ENCODE results near the gene ZBTB20.
A peak's percentile ranks its signal among the peaks of the same experiment; 100 is the strongest.

The ZBTB20 gene

DNA sequence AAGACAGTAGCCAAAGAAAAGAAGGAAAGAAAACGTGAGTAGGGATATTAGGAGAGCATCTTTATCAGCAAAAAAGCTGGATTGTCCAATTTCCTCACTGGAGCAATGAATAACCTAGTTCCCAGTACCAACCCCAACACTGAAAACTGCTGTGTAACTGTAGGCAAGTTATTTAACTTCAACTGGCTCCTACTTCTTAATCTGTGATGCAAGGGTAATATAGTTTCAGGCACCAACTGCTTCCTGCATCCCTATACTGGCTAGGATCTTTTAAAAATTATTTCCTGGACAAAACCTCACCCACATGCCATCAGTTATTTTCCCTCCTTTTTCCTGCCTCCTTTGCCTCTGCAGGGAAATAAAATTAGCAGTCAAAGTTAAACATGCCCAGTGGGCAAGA is 59.6 kb downstream of the ZBTB20 start:
- no peak for DNase-seq (ENCODE audit: low read depth in 2 of 2)

DNA sequence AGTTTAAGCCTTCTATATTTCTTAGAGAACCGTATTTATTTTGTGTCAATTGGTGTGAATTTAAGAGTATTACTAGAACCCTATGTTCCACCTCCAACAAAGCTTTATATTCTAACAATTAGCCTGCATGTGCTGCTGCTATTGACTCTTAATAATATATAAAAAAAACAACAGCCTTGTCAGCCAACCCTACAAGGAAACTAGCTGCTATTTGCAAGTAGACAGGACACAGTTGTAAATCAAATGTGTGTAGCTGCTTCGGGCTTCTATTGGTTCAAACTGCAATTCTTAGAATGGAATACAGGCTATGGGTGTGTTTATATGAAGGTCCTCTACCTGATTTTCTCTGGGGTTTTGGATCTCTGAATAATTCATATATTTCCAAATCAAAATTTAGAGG is 60.7 kb downstream of the ZBTB20 start:
- no peak for DNase-seq (ENCODE audit: low read depth in 2 of 2)

DNA sequence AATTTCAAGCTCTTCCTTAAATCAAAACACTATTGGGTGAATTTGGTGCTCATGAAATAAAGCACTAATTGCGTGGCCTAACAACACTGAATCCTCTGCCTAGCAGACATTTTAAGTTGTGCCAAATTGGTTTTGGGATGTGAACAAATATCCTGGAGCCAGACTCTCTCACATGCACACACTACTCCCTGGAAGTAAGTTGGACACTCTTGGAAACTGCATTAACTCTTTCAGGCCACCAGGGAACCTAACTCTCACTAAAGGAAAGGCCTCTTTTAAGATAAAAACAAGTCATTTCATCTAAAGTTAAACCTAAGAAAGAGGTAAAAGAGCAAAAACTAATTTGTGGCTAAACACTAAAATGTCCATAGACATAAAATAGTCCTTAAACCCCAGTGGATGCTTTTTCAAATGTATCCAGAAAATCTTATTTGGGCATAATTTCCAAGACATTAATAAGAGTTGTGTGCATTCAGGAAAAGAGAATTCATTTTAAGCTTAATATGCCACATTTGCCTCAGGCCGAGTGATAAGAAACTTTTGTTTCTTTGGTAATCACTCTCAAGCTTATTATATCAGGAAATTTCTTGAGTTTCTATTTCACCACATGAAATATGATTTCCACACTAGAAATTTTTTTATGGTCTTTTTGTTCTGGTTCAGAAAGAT is 61.8 kb downstream of the ZBTB20 start:
- no peak for DNase-seq (ENCODE audit: low read depth in 2 of 2)

DNA sequence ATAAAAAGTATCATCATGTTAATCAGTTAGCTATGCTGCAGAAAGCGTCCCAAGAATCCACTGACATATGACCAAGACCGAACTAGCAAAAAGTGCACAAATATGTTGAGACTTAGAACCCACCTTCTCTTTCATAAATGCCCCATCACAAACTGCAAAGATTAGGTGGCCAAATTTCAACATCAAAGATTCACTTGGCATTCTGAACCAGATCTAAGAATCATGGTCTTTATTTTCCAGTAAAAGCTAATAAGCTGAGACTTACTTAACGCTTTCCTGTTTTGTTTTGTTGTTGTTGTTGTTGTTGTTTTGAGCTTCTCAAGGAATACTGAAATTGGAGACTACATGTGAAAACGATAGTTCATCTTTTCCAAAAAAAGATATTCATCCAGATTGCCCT is 62.4 kb downstream of the ZBTB20 start:
- DNase-seq (ENCODE audit: low read depth in 2 of 2), result no peak

DNA sequence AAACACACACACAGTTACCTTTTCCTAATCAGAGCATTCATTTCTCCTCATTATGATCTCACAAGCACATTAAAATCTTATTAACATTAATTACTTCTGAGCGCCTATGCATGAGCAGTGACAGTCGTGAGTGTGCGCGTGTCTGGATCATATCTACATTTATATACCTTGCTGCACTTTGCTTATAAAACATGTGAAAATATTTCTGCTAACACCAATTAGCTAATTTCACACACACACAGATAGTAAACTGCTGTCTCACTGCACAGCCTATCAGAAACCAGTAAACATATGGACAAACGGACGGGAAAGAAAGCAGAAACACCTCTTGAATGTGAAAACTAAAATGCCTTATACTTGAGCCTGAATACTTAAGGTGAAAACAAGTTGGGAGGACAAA is 64.8 kb downstream of the ZBTB20 start:
- DNase-seq (ENCODE audit: low read depth in 2 of 2), result no peak

DNA sequence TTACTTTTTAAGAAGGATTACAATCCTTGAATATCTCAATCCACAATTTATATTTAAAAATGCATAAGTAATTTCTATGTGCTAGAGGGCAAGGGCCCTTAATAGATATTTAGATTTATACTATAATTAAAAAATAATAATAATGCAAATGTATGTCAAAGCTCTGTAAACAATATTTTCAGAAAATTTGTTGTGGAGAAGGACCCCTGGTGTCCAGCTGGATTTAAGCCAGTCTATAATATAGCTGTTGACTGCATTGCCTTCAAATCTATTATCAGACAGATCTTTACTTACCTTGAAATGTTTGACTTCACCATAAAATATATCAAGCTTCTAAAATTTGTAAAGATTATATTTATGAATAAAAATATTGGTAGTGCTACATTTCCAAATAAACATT is 65.6 kb downstream of the ZBTB20 start:
- DNase-seq (ENCODE audit: low read depth in 2 of 2), result no peak

DNA sequence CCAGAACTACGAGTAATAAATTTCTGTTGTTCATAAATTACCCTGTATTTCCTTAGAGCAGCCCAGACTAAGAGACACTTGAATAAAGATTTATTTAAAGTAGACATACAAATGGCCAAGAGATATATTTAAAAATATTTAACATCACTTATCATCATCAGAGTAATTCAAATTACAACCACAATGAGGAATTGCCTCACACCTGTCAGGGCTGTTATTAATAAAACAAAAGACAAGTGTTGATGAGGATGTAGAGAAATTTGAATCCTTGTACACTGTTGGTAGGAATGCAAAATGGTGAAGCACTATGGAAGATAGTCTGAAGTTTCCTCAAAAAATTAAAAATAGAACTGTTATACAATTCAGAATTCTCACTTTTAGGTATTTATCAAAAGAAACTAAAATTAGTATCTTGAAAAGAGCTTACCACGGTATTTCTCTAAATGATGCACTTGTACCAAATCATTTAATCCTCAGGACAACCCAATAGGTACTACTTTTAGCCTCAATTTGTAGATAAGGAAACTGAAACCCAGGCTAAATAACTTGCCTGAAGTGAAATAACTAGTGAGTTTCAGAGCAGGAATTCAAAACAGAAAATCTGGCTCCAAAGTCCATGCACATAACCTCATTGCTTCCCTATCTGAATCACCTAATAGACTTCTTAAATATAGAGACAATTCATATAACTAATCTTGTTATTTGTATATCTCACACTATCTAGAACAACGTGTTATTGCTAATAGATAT is 69.4 kb downstream of the ZBTB20 start:
- DNase-seq (ENCODE audit: low read depth in 2 of 2), result no peak

DNA sequence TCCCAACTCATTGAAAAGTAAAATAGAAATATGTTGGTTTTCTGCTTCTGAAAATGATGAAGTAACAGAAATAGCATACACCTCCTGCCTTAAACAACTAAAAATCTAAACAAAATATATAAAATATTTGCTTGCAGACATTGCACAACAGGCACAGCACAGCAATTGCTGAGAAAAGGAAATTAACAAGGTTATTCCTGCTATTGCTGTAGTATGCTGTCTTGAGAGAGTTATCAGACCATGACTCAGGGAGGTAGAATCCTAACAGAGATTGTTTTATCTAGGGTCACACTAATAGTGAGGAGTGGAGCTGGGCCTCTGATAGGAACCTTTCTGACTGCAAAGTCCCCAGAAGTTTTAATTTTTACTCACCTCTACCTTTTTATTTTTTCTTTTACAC is 72.6 kb downstream of the ZBTB20 start:
- DNase-seq (ENCODE audit: low read depth in 2 of 2), result no peak

DNA sequence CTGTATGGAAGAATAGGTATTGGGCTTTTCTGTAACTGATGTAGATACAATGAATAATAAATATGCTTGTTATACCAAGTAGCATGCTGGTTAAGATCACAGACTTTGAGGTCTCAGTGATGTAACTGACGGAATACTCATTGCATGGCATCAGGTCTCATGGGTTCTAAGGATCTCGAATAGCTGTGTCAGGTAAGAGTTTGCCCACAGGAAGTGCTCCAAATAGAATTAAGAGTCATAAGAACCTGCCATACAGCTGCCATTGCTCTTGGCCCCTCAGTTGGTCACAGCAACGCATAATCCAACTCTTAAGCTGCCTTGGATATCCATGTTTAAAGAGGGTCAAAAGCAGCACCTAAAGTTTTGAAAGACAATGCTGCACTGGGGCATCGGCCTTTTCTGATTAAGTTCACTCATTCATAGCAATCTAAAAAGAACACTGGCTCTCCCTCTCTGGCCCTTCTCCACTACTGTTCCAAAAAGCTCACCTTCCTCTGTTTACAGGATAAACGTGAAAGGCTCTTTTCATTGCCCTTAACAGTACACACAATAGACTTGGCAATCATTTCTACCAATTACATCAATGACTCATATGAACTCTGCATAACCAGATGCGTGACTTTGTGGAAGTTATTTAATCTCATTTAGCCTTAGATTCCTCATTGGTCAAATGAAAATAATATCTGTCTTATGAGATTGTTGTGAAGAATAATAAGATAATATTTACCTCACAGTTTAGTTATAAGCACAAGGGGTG is 74.6 kb downstream of the ZBTB20 start:
- no peak for DNase-seq (ENCODE audit: low read depth in 2 of 2)

DNA sequence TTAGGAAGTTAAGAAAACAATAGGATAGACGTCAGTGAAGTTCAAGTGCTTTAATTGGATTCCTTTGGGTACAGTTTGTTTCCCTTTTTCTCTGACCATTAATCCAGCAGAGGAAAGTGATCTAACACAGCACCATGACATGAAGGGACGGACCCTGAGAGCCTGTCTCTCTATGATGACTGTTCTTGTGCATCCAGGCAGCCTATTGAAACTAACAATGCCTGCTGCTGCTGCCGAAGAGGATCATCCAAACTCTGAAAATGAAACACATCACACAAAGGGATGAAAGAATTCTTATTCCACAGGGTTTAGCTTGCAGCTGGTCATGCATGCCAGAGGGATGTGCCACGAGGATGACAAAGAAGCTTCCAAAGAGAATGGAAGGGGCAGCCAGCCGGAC is 75.5 kb downstream of the ZBTB20 start:
- DNase-seq (ENCODE audit: low read depth in 2 of 2), result no peak

DNA sequence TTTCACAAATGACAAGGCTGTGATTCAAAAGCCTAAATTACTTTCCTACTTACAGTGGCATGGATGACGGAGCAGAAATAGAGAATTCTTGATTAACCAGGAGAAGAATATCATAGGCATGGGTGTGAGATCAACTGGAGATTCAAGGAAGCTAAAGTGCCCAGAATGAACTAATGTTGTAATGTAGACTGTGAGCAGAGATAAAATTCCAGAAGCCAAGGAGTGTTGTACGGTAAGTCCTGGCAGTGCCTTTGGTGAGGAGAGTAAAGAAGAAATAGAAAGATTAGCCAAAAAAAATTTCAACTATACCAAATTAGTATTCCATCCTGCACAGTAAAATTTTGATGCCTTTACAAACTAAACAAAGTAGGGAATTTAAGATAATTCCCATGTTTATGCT is 75.9 kb downstream of the ZBTB20 start:
- no peak for DNase-seq (ENCODE audit: low read depth in 2 of 2)

DNA sequence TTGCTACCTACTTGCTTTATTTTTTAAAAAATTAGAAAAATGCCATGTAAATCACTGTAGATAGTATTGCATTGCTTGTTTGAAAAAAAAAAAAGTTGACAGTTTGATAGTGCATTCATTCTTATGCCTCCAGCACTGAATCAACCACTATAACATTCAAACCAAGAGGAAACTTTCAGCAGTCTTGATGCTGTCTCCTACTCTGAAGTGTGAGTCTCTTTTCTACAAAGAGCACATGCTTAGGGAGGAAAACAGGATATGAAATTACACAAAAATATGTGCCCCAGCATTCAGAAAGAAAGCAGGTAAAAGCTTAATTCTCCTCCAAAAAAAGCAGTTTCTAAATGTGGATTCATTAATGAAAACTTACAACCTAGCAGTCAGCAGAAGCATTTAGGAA is 78.3 kb downstream of the ZBTB20 start:
- no peak for DNase-seq (ENCODE audit: low read depth in 2 of 2)

DNA sequence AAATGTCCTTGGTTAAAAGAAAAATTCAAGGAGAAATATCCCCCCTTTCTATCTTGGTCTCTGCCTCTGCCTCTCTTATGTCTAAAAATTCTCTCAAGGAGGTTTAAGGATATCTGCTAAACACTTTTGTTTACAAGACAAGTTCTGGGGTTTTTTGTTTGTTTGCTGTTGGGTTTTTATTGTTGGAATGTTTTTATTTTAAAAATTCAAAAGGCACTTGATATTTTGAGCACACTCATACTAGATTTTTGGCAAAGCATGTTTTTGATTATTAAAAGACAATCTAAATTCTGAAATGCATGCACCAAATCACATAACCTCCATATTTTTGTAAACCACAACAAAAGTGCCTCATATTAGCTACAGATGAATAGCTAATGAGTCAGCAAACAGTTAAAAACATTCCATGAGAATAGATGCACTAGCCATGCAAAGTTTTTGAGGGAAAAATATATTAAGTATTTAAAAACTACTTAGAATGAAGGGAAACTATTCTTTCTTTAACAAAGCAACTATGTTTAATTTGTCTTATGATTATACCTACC is 84.6 kb downstream of the ZBTB20 start:
- DNase-seq (ENCODE audit: low read depth in 2 of 2), result no peak

DNA sequence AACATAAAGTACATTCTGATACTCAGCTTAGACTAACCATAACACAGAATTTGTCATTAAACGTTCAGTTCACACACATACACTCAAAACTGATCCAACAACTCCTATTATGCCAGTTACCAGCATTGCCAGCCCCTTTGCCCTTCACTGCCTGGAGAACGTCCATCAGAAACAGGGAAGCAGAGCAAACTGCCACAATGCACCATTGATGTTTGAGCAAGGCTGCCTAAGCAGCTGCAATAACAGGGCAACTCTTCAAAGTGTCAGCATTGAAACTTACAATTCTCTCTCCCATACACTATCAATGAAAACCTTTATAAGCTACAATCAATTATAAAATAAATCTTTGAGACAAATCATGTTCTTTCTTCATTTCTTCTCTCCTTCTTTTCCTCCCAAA is 85.1 kb downstream of the ZBTB20 start:
- DNase-seq (ENCODE audit: low read depth in 2 of 2), result no peak

DNA sequence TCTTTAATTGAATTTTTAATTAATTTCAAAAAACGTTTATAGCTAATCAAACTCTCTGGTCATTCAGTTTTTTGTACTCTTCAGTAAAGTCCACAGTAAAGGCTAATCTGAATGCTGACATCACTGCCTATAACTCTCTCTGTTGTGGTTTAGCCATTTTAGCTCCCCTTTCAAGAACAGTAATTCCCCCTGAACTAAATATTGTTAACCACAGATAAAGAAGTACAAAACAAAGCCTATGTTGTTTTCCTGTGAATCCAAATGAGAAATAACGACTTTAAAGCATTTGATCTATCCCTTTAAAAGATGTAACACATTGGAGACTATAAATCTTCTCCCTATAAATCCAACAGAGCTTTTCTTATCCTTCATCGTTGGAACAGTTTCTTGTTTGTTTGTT is 94.2 kb downstream of the ZBTB20 start:
- no peak for DNase-seq (ENCODE audit: low read depth in 2 of 2)

DNA sequence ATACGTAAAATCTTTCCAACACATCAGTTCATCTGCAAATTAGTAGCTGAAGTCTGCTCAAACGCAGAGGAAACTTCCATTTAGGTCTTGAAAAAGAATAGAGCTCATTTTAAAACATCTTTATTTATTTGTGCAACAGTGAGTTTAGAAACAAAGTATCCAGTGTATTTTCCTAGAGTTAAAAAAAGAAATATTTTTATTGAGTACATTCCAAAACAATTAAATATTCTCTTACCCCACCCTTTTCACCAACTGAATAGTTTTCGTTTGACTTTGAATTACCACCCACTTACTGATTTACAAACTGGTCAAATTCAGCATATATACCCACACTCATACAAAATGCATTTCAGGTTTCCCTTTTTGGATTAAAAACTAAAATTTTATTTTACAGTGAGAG is 104.7 kb downstream of the ZBTB20 start:
- DNase-seq (ENCODE audit: low read depth in 2 of 2), result no peak

DNA sequence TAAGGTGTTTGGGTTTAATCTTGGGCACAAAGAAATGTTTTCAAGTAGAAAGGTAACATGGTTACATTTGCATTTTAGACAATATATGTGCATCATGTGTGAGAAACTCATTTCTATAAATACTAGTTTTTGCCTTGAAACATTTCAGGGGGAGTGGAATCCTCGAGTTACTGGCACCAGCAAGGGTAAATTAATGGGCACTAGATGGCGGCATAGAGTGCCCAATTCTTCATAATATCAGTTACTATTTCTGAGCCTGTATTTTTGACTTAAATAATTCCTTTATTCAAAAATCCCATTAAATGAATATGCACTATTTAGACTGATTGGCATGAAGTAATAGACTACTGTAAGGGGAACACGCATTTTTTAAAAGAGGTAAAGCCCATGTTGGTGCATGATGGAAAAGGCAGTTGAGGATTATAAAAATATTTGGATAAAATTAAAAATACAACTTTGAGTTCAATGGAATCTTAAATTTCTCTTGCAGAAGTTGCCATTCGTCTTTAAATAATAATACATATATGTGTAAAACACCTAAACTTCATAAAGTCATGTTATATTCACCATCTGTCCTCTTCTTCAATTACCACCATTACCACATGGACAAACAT is 106.3 kb downstream of the ZBTB20 start:
- peak; percentile 1 to 31 for DNase-seq (ENCODE audit: low read depth in 2 of 2)

DNA sequence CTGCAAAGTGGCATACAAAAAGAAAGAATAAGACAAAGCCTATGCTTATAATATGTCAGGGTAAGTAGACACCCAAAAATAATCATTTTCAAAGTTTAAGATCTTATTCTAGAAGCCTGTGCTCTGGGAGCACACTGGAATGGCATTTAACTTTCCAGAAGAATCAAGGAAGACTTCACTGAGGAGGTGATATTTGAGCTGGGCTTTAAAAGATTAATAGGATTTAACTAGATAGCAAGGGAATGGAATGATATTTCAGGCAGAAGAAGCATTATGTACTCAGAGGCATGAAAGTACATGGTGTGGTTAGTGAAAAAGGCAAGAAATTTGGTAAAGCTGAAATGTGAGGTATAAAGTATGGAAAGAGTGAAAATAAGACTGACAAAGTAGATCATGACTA is 106.8 kb downstream of the ZBTB20 start:
- DNase-seq (ENCODE audit: low read depth in 2 of 2), result no peak

DNA sequence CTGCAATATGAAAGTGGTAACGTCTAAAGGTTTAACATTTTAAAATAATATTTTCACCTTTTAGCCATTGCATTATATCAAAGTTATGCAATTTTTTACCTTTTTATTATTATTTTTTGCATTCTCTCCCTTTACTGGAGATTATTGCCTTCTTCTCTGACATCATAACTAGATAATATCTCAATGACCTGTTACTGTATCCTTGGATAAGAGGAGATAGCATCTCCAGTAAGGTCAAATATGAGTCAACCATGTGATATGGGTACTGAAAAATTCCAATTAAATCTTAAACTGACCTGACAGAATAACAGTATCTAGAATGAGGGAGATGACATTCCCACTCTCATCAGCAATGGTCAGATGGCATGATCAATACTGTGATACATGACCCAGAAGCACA is 108.3 kb downstream of the ZBTB20 start:
- DNase-seq (ENCODE audit: low read depth in 2 of 2), result no peak

DNA sequence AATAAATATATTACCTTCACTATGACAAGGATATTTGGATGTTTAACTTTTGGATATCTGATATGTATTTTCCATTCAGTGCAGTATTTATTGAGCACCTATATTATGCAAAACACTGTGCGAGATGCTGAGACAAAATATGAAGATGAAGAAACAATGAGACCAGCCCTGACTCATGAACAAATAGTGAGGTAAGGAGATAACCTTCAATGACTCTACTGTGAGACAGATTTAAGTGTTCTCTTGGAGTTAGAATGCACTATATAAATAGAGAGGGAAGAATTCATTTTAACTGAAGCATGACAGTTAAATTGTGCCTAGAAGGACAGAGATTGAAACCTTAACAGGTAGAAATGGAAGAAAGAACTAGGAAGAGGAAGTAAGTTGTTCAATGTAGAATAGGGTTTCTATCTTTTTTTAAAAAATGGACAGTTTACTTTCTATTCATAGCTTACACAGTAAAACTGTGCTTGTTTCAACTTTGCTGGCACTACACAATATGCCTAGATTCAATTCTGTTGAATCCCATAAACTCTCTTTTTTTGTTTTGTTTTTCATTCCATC is 124.2 kb downstream of the ZBTB20 start:
- no peak for DNase-seq (ENCODE audit: low read depth in 2 of 2)

DNA sequence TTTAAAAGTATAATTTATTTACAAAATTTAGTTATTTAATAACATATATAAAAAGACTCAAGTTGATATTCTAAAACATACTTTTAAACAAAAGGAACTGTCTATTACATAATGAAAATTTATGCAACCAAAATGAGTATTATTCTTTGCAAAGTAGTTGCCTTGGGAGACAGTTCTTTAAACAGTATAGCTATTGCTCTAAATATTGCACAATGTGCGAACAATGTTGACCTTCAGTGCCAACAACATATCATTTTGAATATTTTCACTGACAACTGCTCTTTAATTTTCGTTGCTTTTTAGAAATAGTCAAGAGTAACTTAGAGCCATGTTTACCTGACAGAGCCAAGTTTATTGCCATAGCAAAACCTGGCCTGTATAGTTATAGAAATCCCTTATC is 124.9 kb downstream of the ZBTB20 start:
- DNase-seq (ENCODE audit: low read depth in 2 of 2), result no peak

DNA sequence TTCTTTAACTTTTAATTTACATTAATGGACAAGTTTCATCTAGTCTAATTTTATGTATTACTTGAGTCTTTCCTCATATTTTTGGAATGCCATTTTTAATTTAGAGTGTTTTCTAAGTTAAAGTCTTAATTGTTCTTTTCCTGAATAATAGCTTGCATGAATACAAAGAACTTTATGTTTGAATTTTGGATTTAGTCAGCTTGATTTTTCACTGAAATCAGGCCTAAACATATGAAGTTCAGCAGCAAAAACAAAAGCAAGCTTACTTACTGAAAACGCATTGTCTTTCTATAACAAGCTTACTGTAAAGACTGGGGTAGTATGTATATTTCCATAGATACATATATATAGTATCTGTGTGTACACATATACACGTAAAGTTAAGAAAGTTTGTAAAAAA is 126.0 kb downstream of the ZBTB20 start:
- DNase-seq (ENCODE audit: low read depth in 2 of 2), result no peak

Measured in activated CD4-positive, alpha-beta T cell treated with anti-CD3 and anti-CD28 coated beads for 24 hours (primary cell).